K562 (cell line): ENCODE data around the gene SDK1. TPM values are rescaled to one million over a fixed set of nuclear protein-coding genes. Genes with fewer than 3 reads are reported as not detected.

Experiments used
- ATAC-seq: fragments of 200-7000 bp; cut with Tn5 transposase; 3 replicates; pipeline ENCODE4 v1.9.1; 2020; ENCODE audit warnings: moderate library complexity
- BruUV-seq: library from RNA; stranded (reverse); fragments of 400-500 nt; replicated peaks from 2 replicates; lab custom pipeline; 2021; lab: Mats Ljungman, UMichigan
- CTCF ChIA-PET: fragments of 300-600 bp; formaldehyde crosslinking; extraction: SDS; loops from one replicate; lab custom pipeline; 2021; ENCODE audit warnings: low intra/inter-chr PET ratio; lab: Yijun Ruan, JAX
- POLR2A ChIA-PET: fragments of 300-600, 350-650 bp; sonication (Branson Sonifier 250); formaldehyde crosslinking; extraction: SDS; loops from one replicate; lab custom pipeline; 2021; ENCODE audit warnings: antibody characterized with exemption, inconsistent platforms; lab: Yijun Ruan, JAX
- DNase-seq, 4 experiments: peaks; one replicate each; pipeline versions ENCODE4 v3.0.0 to v3.0.0-alpha.2; 2011 to 2018; ENCODE audit warnings: low spot score in 3 of 4, mixed read lengths in 3 of 4; ENCODE audit errors: extremely low read depth in 1 of 4
- FAIRE-seq: peaks from 2 replicates; lab custom pipeline; 2011; peaks lifted over from hg19 to GRCh38; lab: Jason Lieb, UNC
- H2AFZ ChIP-seq: 2 replicates; pipeline ENCODE4 v1.6.0; 2011; ENCODE audit warnings: low read depth, low read length, control low read depth, inconsistent platforms
- H3K27ac ChIP-seq: fragments of 200-600 bp; 3 replicates; pipeline ENCODE4 v1.8.0; 2011; ENCODE audit warnings: low read depth, mild to moderate bottlenecking, control low read depth, inconsistent platforms, low read length, moderate library complexity, mixed read lengths; ENCODE audit errors: extremely low read depth
- H3K27me3 ChIP-seq, 2 experiments: fragments of 300-600 bp in 1 of 2; 2 replicates in 1 of 2; 3 replicates in 1 of 2; pipeline versions ENCODE4 v1.6.0 to v1.8.0; 2011; ENCODE audit warnings: inconsistent platforms in 2 of 2, low read length in 2 of 2, mild to moderate bottlenecking in 1 of 2, mixed read lengths in 1 of 2, moderate library complexity in 1 of 2; ENCODE audit not compliant: control insufficient read depth in 2 of 2, insufficient read depth in 2 of 2
- H3K36me3 ChIP-seq: fragments of 300-600 bp; 3 replicates; pipeline ENCODE4 v1.8.0; 2011; ENCODE audit warnings: mild to moderate bottlenecking, low read length, inconsistent platforms; ENCODE audit not compliant: control insufficient read depth, insufficient read depth
- H3K4me1 ChIP-seq, 2 experiments: fragments of 200-600 bp in 1 of 2; replicated peaks in 1 of 2; 2 replicates in 1 of 2; 3 replicates in 1 of 2; pipeline versions ENCODE4 v1.5.1 to v1.8.0; 2011; ENCODE audit warnings: inconsistent platforms in 2 of 2, low read length in 2 of 2, mild to moderate bottlenecking in 1 of 2, mixed read lengths in 1 of 2, moderate library complexity in 1 of 2; ENCODE audit not compliant: control insufficient read depth in 2 of 2, insufficient read depth in 2 of 2
- H3K4me2 ChIP-seq: 2 replicates; pipeline ENCODE4 v1.6.1; 2011; ENCODE audit warnings: low read length, control low read depth, inconsistent platforms, mixed read lengths; ENCODE audit not compliant: insufficient read depth
- H3K4me3 ChIP-seq: fragments of 200-600 bp; sonication (generic), shearing (Covaris generic); 2 replicates; pipeline ENCODE4 v1.5.1; 2016; ENCODE audit warnings: control low read depth, inconsistent platforms
- H3K79me2 ChIP-seq: fragments of 200-600 bp; 3 replicates; pipeline ENCODE4 v1.8.0; 2011; ENCODE audit warnings: low read length, inconsistent platforms; ENCODE audit not compliant: control insufficient read depth, insufficient read depth
- H3K9ac ChIP-seq, 2 experiments: 2 replicates each; pipeline versions ENCODE4 v1.6.0 to v1.6.1; 2011; ENCODE audit warnings: low read depth in 2 of 2, low read length in 2 of 2, control low read depth in 1 of 2, inconsistent platforms in 1 of 2, mild to moderate bottlenecking in 1 of 2, mixed read lengths in 1 of 2; ENCODE audit not compliant: insufficient read depth in 1 of 2
- H3K9me1 ChIP-seq: one replicate; pipeline ENCODE4 v1.6.0; 2011; ENCODE audit warnings: inconsistent platforms, mild to moderate bottlenecking, low read length, moderate library complexity; ENCODE audit not compliant: control insufficient read depth, insufficient read depth
- H3K9me3 ChIP-seq: replicated peaks from 2 replicates; pipeline ENCODE4 v1.5.1; 2011; ENCODE audit warnings: low read depth, low read length, inconsistent platforms; ENCODE audit not compliant: control insufficient read depth, insufficient read depth
- H4K20me1 ChIP-seq: replicated peaks from 2 replicates; pipeline ENCODE4 v1.6.1; 2011; ENCODE audit warnings: low read length, inconsistent platforms, mixed read lengths; ENCODE audit not compliant: control insufficient read depth, insufficient read depth
- CTCFL ChIP-seq: IDR thresholded peaks from 2 replicates; pipeline ENCODE4 v1.6.1; 2011; ENCODE audit warnings: borderline replicate concordance, low read depth, mild to moderate bottlenecking, moderate library complexity, low read length; ENCODE audit not compliant: insufficient read depth, poor library complexity, severe bottlenecking
- HMG20A ChIP-seq: fragments of 450-650 bp; formaldehyde crosslinking; conservative IDR thresholded peaks from 2 replicates; pipeline ENCODE4 v1.4.0; 2020; ENCODE audit warnings: mild to moderate bottlenecking, mixed read lengths
- NFIC ChIP-seq: fragments of 450-650 bp; IDR thresholded peaks from 2 replicates; pipeline ENCODE4 v1.6.1; 2017; ENCODE audit warnings: mild to moderate bottlenecking, inconsistent platforms
- RBM25 ChIP-seq: fragments of 200-400 bp; formaldehyde crosslinking; IDR thresholded peaks from 2 replicates; pipeline ENCODE4 v1.6.1; 2018; ENCODE audit warnings: low read length, low read depth, moderate library complexity; ENCODE audit not compliant: severe bottlenecking
- SP1 ChIP-seq: sonication (generic); formaldehyde crosslinking; IDR thresholded peaks from 2 replicates; pipeline ENCODE4 v1.8.1; 2022; ENCODE audit warnings: mild to moderate bottlenecking, missing genetic modification reagents
- WGBS: fragments of 100-300 bp; shearing (Covaris generic); methylation state at CpG from one replicate; pipeline ENCODE4 v1.1.6; 2016; ENCODE audit warnings: low coverage, mixed read lengths; ENCODE audit not compliant: insufficient coverage; ENCODE audit errors: missing lambda C conversion rate; 5-methylcytosine and 5-hydroxymethylcytosine counted together
- in situ Hi-C: fragments of 300-500 bp; cut with MboI; formaldehyde crosslinking; loops from 4 replicates; pipeline ENCODE4 v1.15.0; 2018; ENCODE audit warnings: inconsistent platforms, mixed read lengths
- intact Hi-C: fragments of 100-400 bp; cut with micrococcal nuclease; formaldehyde crosslinking; loops from 2 replicates; pipeline ENCODE4 v1.14.2; 2022
- polyA plus RNA-seq, 8 experiments: library from polyadenylated mRNA; depleted of rRNA in 4 of 8; stranded (reverse) in 5 of 8; unstranded in 3 of 8; fragments of >200 nt; fragmentation: Nextera tagmentation in 2 of 8; fragmentation: Illumina TruSeq in 1 of 8; extraction: Ambion mirVana in 2 of 8; extraction: Trizol in 1 of 8; gene quantifications; 2 replicates each; pipeline versions ENCODE4 v1.2.1 to v1.2.3, GENCODE V29; 2011 to 2014; ENCODE audit warnings: inconsistent platforms in 1 of 8, missing spikeins in 1 of 8
- total RNA-seq, 7 experiments: library from RNA; depleted of rRNA in 6 of 7; stranded (reverse); fragments of >200 nt in 6 of 7; fragmentation: Illumina TruSeq in 2 of 7; extraction: Trizol in 2 of 7; gene quantifications; 2 replicates each; pipeline versions ENCODE4 v1.2.1 to v1.2.3, GENCODE V29; 2011 to 2021; ENCODE audit warnings: low replicate concordance in 1 of 7

Gene SDK1
- total and polyA plus RNA-seq, 9 of the 15 experiments (the other 6 are each of a cell fraction or from before 2014, with no cell fraction given): 0.16 TPM; not detected in 8

GRCh38 chr7:3616306-3616705, 315.3 kb downstream of the SDK1 start:
- POLR2A ChIA-PET: no interaction called here
- BruUV-seq: no TSS peak

DNA sequence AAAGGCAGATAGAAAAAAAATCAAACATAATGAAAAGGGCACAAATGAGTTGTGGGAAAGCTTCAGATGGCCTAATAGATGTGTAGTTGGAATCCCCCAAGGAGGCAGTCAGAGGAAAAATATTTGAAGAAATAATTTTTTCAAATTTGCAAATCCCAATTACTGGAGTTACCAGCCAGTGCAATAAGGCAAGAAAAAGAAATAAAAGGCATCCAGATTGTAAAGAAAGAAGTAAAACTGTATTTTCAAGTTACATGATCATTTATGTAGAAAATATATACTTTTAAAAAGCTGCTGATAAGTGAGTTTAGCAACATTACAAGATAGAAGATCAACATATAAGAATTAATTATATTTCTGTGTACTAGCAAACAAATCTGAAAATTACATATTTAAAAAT, 329.0 kb downstream of the SDK1 start:
- Histone ChIP-seq H3K27me3 (no peaks in the 10 kb centered on the region), H3K9me1 (no peaks in the 10 kb centered on the region), H3K4me2 (no peak overlapping the region), H3K79me2 (no peaks in the 10 kb centered on the region), H3K9me3 (no peaks in the 10 kb centered on the region), H3K27ac (no peak overlapping the region), H3K4me3 (no peak overlapping the region), H3K36me3 (no peaks in the 10 kb centered on the region), H3K4me1 (no peaks in the 10 kb centered on the region), H2AFZ (no peak overlapping the region), H3K9ac (no peak overlapping the region), H4K20me1 (no peaks in the 10 kb centered on the region)
- in situ Hi-C loops: no loop called here
- ATAC-seq (no peak), FAIRE-seq (no peak), DNase-seq (no peak)
- peak; percentile 17 for TF ChIP-seq RBM25
- TF ChIP-seq CTCFL: no peak
- POLR2A ChIA-PET: no interaction called here
- intact Hi-C loops: no loop called here
- CTCF ChIA-PET: no interaction called here
- BruUV-seq: no TSS peak

More at GRCh38 chr7:3616306-3616705, 315.3 kb downstream of the SDK1 start:
- FAIRE-seq: no peak
- Histone ChIP-seq H3K36me3 (no peaks in the 10 kb centered on the region), H3K9me3 (no peaks in the 10 kb centered on the region), H3K27ac (no peak overlapping the region), H2AFZ (no peak overlapping the region), H3K4me2 (no peak overlapping the region), H3K4me1 (no peaks in the 10 kb centered on the region), H3K9me1 (no peaks in the 10 kb centered on the region), H4K20me1 (no peaks in the 10 kb centered on the region), H3K4me3 (no peak overlapping the region), H3K79me2 (no peaks in the 10 kb centered on the region), H3K27me3 (no peaks in the 10 kb centered on the region; a peak in 1 of 5 replicates), H3K9ac (no peak overlapping the region)
- TF ChIP-seq HMG20A (CRISPR knock-in tag) (no peak), NFIC (peak; percentile 27; the same call in 1 of the 2 replicates), SP1 (no peak)
- no peak for ATAC-seq
- in situ Hi-C loops (no loop called here), intact Hi-C loops (no loop called here)
- 0% methylated on average over 8 of the region's 8 CpGs for WGBS
- no peak for DNase-seq
- CTCF ChIA-PET: no interaction called here
